T-helper 2 cell (primary cell): ENCODE measurements around the gene NOMO2.
"Not testable (repeated sequence)": the region's sequence is repeated elsewhere in the genome, so short reads cannot be mapped to it uniquely, and the experiment has no call there.

Experiments
- DNase-seq, 5 experiments: peaks; one replicate each; pipeline versions ENCODE4 v3.0.0 to v3.0.0-alpha.2; 2012 to 2022

The NOMO2 gene

GRCh38 chr16:18575945-18576344, 14.0 kb upstream of the NOMO2 start:
- not testable (repeated sequence) for DNase-seq

DNA sequence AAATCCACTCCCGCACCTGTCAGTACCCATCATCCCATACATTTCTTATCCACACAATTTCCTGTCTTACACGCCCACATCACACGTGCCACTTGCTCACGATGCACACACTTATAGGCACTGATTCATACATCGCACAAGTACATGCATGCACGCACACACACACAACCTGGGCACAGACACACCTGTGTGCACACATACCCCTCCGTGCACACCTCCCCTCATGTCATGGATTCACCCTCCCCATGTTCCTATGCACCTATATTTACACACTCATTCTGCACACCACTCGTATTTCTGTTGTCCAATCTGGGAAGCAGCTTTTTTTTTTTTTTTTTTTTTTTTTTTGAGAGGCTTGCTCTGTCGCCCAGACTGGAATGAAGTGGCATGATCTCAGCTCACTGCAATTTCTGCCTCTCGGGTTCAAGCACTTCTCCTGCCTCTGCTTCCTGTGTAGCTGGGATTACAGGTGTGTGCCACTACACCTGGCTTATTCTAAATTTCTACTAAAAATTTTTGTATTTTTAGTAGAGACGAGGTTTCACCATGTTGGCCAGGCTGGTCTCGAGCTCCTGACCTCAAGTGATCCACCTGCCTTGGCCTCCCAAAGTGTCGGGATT, 13.5 kb upstream of the NOMO2 start:
- not testable (repeated sequence) for DNase-seq

GRCh38 chr16:18573887-18574286, 12.0 kb upstream of the NOMO2 start:
- not testable (repeated sequence) for DNase-seq

GRCh38 chr16:18572973-18573372, 11.1 kb upstream of the NOMO2 start:
- DNase-seq = not testable (repeated sequence)

- DNase-seq = not testable (repeated sequence)
Measured at GRCh38 chr16:18571307-18571850, 9.5 kb upstream of the NOMO2 start.

DNA sequence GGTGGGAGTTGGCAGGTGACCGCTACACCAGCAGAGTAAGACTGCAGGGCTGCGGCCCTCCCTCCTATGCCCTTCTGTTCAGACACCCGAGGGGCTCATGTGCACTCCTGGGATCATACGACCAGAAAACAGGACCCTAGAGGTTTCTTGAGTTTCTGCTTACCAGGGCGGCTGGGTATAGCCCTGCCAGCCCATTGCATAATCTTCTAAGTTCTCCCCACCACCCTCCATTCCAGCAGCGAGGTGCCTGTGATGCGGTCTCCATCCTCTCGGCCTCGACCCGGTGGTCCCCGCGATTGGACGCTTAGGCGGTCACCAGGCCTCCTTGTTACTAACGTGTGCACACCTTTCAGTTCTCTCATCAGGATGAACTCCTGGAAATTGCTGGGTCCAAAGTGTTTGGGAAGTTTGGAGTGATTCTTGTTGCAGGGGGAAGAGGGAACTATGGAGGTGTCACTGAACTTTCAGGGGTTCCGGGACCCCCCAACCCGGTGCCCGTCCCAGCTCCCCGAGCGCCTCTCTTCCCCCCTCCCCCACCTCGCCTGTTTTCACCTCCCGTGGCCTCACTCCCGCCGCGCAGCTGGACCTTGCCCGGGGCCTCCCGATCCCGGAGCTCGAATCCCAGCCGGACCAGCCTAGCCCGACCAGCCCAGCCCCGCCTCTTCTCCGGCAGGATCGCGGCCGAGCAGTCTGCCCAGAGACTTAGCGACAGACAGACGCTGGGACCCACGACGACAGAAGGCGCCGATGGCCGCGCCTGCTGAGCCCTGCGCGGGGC, 8.8 kb upstream of the NOMO2 start:
- DNase-seq = not testable (repeated sequence)

DNA sequence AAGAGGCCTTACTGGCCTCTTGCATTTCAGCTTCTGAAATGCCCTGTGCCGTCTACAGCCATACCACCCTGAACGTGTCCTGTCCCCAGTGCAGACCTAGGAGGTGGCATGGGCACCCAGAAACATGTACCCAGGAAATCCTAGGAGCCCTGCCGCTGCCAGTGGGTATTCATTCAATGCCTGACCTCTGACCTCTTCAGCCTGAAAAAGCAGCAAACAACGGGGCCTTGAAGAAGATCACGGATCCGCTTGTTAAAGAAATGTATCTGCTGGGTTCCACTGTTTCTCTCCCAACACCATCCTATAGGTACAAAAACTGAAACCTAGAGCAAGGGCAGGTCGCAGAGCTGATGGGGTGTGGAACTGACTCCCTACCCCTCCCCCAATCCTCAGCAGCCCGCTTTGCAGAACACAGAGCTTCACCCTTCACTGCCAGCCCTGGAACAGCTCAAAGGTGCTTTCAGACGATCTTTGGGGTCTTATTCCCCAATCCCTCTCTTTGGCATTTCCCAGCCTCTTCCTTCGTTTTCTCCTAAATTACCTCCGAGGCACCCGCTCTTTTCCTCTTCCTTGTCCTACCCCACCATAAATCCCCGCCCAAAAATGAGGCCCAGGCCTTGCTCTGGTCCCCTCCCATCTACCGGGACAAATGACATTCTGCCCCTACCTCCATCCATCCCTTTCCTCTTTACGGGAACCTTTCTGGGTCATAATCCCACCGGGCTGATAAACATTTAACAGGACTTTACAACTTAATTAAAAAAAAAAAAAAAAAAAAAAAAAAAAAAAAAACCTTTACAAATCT, 1.3 kb downstream of the NOMO2 start:
- DNase-seq = peak in 1 of 5 experiments; percentile 24

- DNase-seq = not testable (repeated sequence)
Measured at GRCh38 chr16:18553671-18554070, 8.2 kb downstream of the NOMO2 start.

DNA sequence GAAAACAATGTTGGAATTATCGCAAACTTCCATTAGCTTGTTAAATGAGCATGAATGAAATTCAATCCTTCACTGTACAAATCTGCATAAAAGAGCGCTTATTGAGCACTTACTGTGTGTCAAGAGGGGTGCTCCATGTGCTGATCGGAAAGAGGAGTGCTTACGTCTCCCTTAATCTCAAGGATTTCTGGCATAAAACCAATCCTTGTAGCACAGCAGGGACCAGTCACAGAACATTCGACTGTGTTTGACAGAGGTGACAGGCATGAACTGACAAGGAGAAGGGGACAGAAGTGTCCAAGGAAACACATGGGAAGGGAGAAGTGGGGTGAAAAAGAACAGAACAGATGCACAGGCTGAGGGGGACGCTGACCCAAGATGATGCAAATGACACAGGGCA, 14.5 kb downstream of the NOMO2 start:
- DNase-seq = not testable (repeated sequence)

DNA sequence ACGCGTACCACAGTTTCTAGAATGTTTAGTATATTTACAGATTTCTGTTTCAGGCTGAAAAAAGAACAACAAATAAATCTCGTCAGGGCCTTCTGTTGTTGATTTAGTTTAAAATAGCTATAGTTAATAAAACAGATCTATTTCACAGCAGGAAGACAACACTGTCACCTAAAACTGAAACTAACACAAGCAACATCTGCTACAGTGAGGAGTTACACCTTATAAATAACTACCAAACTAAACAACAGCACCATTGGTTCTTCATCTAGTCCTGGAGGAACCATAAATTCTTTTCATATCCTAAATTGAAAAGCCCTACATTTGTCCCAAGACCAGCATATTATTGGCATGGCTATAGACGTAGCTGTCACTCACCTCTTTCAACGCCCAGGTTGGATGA, 15.0 kb downstream of the NOMO2 start:
- not testable (repeated sequence) for DNase-seq

GRCh38 chr16:18544232-18545081, 17.4 kb downstream of the NOMO2 start:
- DNase-seq = not testable (repeated sequence)

- not testable (repeated sequence) for DNase-seq
Measured at GRCh38 chr16:18541912-18542311, 20.0 kb downstream of the NOMO2 start.

DNA sequence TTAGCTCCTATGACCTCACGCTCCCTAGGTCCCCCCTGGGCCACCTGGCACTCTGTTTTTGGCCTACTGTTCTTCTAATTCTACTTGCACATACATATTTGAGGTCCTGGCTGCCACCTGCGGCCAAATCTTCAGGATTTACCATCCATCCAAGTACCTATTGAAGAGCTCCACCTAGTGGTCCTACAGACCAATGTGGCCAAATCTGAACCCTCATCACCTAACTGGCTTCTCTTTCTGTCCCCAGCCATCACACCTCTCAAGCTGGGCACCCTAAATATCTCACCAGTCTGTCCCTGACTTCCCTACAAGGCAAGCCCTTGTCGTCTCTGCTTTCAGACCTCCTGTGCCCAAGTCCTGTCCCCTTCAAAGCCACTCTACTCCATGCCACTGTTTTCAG, 24.9 kb downstream of the NOMO2 start:
- DNase-seq = not testable (repeated sequence)

DNA sequence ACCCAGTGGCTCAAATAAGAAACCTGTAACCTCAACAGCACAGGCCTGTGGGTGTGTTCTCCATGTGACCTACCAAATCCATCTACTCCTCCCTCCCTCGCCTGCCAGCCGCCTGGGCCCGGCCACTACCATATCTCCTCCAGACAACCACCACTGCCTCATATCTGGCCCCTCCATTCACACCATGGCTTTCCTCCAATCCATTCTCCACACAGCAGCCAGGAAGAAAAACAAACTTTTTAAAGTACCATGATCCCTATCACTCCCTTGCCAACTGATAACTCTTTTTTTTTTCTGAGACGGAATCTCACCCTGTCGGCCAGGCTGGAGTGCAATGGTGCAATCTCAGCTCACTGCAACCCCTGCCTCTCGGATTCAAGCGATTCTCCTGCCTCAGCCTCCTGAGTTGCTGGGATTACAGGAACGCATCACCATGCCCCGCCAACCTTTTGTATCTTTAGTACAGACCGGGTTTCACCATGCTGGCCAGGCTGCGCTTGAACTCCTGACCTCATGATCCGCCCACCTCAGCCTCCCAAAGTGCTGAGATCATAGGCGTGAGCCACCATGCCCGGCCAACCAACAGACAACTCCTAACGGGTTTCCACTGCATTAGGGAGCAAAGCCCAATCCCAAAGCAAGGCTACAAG, 26.3 kb downstream of the NOMO2 start:
- not testable (repeated sequence) for DNase-seq

DNA sequence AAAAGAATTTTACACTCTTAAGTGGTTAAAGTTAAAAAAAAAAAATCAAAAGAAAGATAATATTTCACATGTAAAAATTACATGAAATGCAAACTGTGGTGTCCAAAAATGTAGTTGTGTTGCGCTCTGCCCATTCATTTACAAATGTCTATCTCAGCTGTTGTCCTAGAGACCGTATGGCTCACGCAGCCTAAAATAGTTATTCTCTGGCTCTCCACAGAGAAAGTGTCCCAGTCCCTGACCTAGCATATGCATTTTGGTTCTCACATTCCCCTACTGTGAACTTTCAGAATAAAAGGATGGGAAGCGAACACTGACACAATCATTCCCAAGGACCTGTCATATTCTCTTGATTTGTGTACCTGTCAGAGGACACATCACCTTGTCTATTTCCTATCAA, 27.6 kb downstream of the NOMO2 start:
- DNase-seq = not testable (repeated sequence)

DNA sequence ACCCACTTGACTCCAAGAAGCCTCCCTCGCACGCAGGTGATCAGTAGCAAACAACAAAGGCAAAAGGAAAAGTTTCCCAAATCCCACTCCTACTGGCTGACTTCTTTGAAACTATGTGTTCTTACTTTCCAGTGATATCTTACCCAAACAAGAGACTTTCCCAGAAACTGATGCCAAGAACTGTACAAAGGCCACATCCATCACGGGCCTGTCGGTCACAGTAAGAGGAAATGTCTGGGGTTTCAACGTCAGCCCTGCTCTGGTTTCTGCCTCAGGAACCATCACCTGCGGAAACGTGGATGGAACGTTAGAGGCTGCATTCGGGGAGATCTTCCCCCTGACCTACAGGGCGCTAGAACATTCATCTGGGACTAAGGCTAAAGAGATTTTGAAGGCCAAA, 30.6 kb downstream of the NOMO2 start:
- not testable (repeated sequence) for DNase-seq

DNA sequence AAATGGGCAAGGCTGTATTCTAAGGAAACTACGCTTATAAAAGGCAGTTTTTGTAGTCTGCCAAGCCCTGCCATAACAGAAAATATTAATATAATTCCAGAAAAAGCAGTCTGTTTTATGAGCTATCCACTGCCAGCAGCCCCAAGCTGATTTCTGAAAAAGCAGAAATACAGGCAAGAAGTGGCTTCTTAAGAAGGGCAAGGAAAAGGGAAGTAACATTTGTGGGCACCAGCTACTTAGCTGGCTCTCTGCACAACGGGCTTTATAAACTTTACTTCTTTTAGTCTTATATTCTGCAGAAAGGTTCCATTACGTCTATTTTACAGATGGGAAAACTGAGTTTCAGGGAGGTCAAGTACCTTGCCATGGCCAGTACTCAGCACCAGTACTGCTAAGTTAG, 31.6 kb downstream of the NOMO2 start:
- not testable (repeated sequence) for DNase-seq

GRCh38 chr16:18526547-18526946, 35.4 kb downstream of the NOMO2 start:
- not testable (repeated sequence) for DNase-seq

DNA sequence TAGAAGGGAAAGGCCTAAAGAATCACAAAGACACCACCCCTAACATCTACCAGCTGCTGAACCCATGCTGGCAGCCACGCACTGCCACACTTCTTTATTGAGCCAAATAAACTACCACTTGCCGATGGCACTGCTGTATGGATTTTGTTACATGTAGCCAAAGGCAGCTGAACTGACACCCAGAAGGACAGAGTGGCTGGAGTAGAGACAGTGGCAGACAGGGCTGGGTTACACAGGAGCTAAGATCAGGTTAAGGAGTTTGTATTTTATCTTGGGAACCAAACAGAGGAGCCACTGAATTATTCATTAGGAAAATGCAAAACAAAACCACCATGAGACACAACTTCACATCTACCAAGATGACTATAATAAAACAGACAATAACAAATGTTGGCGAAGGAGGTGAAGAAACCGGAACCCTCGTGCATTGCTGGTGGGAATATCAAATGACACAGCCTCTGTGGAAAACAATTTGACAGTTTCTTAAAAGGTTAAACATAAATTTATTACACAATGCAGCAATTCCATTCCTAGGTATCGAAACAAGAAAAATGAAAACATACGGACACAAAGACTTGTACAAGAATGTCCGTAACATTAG, 35.9 kb downstream of the NOMO2 start:
- not testable (repeated sequence) for DNase-seq

- not testable (repeated sequence) for DNase-seq
Measured at GRCh38 chr16:18522637-18523036, 39.3 kb downstream of the NOMO2 start.
